HG03558 (cell line): Measurements from ENCODE around the gene SIRT2.
"Not testable (repeated sequence)": the region's sequence is repeated elsewhere in the genome, so short reads cannot be mapped to it uniquely, and the experiment has no call there.

Experiments
- ATAC-seq: cut with Tn5 transposase; IDR thresholded peaks from one replicate; pipeline ENCODE4 v1.9.1; 2021; ENCODE audit warnings: moderate number of reproducible peaks; ENCODE audit not compliant: unreplicated experiment; ENCODE audit errors: extremely low read depth

SIRT2 gene

DNA sequence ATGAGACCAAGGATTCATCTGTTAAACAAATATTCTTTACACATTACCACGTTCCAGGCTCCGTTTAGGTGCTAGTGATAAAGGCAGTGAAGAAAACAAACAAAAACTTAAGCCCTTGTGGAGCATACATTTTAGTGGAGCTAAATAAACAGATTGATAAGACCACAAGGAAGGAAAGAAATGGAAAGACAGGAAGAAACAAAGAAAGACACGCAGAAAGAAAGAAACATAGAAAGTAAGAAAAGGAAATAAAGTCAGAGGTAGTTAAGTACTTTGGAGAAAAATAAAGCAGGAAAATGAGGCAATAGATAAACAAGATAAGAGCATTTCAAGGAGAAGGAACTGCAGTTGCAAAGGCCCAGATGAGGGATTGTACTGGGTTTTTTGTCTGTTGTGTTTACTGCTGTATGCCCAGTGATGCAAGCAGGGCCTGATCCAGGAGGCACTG is 1.3 kb upstream of the SIRT2 start:
- no peak for ATAC-seq

GRCh38 chr19:38900202-38900629 is 798 bp upstream of the SIRT2 start:
- ATAC-seq: no peak

DNA sequence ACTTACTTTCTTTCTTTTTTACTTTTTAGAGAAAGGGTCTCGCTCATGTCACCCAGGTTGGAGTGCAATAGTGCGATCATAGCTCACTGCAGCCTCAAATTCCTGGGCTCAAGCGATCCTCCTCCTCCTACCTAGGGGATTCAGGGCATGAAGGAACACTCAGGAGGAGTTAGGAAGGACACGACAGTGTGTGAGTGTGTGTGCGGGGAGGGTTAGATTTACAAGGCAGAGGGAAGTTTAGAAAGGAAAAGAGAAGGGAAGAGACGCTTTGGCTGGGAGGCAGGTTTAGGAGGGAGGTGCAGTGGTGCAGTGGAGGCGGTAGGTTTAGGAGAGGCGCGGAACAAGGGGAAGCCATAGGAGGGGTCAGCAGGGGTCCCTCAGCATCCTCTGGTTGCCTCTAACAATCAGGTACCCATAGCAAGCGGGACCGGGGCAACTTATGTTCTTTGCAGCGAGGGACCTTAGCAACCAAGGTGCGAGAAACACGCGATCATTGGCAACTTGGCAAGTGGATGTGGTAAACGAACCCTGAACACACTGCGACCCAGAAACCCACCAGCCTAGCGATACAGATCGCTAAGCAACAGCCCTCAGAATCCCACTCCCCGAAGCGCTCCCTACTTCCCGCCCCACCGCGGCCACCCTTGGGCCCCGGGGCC is 501 bp downstream of the SIRT2 start:
- ATAC-seq: no peak

GRCh38 chr19:38894968-38895367 is 4.5 kb downstream of the SIRT2 start:
- no peak for ATAC-seq

- ATAC-seq: no peak
These were observed 6.1 kb downstream of the SIRT2 start for GRCh38 chr19:38893341-38893771.

DNA sequence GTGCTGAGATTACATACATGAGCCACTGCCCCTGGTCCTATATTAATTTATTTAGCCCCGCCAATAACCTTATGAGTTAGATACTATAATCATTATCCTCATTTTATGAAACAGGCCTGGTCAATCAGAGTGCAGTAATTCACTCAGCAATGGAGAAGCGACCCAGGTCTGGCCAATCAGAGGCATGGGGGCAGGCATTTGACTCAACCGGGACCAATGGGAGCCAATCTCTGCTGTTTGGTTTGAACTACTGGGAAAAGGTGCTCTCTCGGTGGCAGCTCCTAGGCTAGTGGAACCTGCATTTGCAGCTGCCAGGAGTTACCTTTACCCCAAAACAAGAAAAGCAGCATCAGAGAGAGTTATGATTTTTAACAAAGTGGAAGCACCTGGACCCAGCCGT is 6.6 kb downstream of the SIRT2 start:
- no peak for ATAC-seq

GRCh38 chr19:38891771-38892170 is 7.6 kb downstream of the SIRT2 start:
- ATAC-seq: no peak

DNA sequence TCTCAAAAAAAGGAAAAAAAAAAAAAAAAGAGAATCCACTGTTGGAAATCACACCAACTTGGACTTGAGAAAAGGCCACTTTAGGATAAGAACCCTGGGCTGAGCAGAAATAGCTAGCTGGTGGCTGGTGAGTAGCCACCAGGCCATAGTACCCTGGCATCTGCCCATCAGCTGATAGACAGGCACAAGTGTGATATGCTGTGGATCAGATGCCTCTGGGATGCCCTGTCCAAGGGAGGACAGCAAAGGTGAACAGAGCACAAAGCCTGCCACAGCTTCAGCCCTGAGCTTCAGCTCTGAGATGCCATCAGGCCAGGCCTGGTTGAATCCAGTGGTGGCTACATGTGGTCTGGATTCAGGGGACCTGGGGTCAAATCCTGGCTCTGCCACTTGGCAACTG is 8.7 kb downstream of the SIRT2 start:
- no peak for ATAC-seq

- no peak for ATAC-seq
These were observed 9.6 kb downstream of the SIRT2 start for GRCh38 chr19:38889803-38890202.

GRCh38 chr19:38888876-38889275 is 10.5 kb downstream of the SIRT2 start:
- no peak for ATAC-seq

GRCh38 chr19:38884691-38885090 is 14.7 kb downstream of the SIRT2 start:
- ATAC-seq: not testable (repeated sequence)

GRCh38 chr19:38883286-38883685 is 16.1 kb downstream of the SIRT2 start:
- no peak for ATAC-seq

DNA sequence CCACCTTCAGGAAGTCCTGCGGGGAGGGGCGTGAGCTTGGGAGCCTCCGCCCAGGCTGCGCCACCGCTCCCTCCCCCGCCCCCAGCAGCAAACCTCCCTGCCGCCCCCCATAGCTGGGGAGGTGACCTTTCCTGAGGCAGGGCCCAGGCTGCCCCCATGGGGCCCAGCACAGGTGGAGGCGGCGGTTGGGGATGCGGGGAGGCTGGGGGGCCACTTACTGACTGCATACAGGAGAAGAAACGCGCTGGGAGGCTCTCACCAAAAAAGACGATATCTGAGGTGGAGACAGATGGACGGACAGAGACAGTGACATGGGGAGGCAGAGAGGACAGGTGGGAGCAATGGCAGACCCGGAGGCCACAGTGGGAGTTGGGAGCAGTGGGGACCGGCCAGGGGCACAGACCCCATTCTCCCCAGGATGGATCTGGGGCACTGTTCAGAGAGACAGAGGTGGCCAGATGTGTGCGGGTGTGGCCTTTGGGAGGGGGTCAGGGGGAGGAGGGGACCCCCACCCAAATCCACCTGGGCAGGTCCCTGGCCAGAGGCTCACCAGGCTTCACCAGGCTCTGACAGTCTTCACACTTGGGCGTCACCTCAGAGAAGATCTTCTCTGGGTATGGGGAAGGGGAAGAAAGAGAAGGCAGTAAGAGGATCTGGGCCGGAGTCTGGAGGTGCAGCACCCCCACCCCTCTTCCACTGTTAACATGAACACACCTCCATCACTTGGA is 18.4 kb downstream of the SIRT2 start:
- ATAC-seq: no peak

DNA sequence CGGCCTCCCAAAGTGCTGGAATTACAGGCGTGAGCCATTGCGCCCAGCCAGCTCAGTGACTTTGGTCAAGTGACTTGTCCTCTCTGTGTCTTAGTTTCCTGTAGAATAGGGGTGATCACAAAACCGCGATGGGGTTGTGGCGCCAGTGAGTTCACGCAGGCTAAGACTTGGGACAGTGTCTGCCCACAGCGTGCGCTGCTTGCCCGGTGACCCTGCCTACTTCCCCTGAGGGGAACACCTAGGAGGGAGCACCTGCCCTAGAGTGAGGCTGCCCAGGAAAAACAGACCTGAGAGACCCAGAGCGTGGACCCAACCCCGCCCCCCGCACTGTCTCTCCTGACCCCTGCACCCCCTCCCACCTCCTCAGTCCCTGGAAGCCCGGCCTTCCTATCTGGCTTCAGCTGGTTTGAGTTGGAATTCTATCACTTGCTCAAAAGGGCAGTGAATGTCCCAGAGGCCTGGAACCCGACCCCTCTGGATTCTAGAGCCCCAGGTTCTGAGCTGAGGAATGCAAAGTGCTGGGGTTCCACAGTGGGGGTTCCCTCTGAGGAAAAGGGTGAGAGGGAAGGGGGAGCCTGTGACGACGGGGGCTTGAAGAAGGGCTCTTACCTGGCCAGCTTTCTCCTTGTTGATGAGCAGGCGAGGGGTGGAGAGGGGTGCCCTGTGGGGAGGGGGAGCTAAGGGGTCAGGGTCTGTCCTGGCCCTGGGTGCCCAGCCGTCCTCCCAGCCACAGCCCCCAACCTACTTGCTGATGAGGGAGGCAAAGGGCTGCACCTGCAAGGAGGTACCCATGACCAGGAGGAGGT is 19.1 kb downstream of the SIRT2 start:
- ATAC-seq: no peak

DNA sequence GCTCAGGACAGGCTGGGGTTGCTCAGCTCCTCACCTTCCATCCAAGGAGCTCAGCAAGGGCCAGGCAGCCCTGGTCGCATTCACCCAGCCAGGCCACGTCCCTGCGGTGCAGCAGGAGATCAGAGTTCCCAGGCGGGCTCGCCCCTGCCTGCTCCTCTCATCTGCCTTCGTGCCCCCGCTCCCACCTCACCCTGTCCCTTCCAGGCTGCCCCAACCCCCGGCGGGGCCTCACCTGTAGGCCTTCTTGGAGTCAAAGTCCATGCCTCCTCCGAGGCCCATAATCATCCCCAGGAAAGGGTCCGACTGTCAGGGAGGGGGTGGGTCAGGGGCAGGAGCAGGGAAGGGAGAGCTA is 20.0 kb downstream of the SIRT2 start:
- ATAC-seq: no peak

- ATAC-seq: no peak
These were observed 20.6 kb downstream of the SIRT2 start for GRCh38 chr19:38878575-38879399.

DNA sequence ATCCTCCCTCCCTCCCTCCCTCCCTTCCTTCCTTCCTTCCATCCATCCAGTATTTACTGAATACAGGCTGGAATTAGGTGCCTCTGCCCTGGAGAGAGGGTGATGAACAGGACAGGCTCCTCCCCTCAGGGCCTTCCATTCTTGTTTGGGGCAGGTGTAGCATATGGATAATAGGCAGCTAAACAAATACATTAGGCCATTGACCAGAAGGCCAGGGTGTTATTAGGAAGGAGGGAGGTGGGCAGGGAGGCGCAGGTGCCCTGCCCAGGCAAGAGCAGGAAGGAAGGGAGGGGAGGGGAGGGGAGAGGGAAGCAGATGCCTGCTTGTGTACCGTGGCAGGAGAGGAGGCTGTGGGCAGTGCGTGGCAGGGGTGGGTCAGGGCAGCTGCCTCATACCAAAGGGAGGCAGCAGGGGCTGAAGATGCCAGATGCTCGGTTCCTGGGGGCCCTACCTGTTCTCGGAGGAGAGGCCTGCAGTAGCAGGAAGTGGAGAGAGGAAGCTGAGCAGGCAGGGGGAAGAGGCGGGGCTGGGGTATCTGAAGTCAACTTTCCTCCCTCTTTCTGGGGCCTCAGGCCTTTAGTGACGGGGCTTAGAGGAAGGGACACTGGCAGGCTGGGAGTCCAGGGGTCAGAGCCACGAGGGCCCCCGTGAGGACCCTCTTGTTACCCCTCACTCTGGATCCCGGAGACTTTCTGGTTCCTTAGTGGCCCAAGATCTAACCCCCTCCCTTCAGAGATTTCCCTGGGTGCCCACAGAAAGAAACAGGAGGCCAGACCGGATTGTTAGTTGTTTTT is 21.4 kb downstream of the SIRT2 start, which contains the start of gene RINL:
Gene RINL, minus strand, starts transcription at position 495 of the 794 bp plus-strand sequence. CDS start 1,533 bp downstream, outside the sequence.
- ATAC-seq: no peak

- ATAC-seq: no peak
These were observed 23.6 kb downstream of the SIRT2 start for GRCh38 chr19:38875656-38876395.

- not testable (repeated sequence) for ATAC-seq
These were observed 26.0 kb downstream of the SIRT2 start for GRCh38 chr19:38873400-38873799.
